GM10266 (cell line): ENCODE results near the gene RNASEH1.

Experiments used
- DNase-seq: peaks from one replicate; pipeline ENCODE4 v3.0.0; 2012; ENCODE audit errors: extremely low spot score
- TF ChIP-seq, protein P1 (sequence below): IDR thresholded peaks from 2 replicates; pipeline ENCODE4 v1.5.1; 2012; ENCODE audit warnings: mild to moderate bottlenecking, low read depth; ENCODE audit not compliant: control insufficient read depth, insufficient read depth; ENCODE audit errors: missing control alignments

Gene RNASEH1

DNA sequence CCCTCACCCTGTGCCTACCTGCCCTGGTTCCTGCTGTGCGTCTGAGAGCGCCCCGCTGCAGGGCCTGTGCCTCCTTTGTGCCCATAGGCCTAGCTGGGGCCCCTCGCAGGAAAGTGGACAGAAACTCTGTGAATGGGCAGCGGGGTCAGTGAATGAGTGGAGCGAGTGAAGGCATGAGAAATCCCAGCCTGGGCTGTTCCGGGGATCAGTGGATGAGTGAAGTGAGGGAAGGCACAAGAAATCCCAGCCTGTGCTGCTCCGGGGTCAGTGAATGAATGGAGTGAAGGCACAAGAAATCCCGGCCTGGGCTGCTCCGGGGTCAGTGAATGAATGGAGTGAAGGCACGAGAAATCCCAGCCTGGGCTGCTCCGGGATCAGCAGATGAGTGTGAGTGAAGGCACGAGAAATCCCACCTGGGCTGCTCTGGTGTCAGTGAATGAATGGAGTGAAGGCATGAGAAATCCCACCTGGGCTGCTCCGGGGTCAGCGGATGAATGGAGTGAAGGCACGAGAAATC, 38.8 kb upstream of the RNASEH1 start:
- no peak for DNase-seq
- TF ChIP-seq, protein P1, sequence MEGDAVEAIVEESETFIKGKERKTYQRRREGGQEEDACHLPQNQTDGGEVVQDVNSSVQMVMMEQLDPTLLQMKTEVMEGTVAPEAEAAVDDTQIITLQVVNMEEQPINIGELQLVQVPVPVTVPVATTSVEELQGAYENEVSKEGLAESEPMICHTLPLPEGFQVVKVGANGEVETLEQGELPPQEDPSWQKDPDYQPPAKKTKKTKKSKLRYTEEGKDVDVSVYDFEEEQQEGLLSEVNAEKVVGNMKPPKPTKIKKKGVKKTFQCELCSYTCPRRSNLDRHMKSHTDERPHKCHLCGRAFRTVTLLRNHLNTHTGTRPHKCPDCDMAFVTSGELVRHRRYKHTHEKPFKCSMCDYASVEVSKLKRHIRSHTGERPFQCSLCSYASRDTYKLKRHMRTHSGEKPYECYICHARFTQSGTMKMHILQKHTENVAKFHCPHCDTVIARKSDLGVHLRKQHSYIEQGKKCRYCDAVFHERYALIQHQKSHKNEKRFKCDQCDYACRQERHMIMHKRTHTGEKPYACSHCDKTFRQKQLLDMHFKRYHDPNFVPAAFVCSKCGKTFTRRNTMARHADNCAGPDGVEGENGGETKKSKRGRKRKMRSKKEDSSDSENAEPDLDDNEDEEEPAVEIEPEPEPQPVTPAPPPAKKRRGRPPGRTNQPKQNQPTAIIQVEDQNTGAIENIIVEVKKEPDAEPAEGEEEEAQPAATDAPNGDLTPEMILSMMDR: no peak

DNA sequence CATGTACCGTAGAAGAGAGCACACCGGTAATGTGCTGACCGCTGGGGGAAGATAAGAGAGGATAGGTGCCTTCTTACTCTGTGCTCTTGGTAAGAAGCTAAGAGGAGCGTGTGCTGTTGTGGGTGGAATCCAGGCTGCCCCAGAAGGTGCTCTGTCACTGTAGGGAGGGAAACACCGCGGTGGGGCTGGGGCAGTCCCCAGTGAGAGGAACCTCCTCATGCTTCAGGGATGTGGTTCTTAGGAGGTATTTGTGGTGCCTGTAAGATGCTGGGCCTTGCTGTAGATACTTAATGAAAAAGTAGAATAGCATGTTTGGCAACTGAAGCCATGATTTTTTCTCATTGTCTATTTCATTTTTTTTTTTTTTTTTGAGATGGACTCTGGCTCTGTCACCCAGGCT, 37.9 kb upstream of the RNASEH1 start:
- TF ChIP-seq, protein P1: no peak
- peak; percentile 86 for DNase-seq

DNA sequence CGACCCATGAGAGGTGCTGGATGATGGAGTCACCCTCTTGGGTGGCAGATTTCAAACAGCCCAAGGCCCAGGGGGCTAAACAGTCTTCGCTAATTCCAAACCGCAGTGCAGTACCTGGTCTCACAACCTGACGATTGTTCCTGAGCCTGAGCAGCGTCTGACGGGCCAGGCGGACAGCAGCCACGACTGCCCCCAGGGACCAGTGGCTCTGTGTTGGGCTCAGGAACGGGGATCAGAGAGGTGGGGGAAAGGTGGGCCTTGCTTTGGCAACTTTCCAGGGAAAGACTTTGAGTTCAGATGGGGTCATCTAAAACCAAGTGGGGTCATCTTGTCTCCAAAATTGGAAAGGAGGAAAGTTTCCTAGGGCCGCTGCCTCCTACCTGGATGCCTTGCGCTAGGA, 37.3 kb upstream of the RNASEH1 start:
- TF ChIP-seq, protein P1: no peak
- DNase-seq: no peak

DNA sequence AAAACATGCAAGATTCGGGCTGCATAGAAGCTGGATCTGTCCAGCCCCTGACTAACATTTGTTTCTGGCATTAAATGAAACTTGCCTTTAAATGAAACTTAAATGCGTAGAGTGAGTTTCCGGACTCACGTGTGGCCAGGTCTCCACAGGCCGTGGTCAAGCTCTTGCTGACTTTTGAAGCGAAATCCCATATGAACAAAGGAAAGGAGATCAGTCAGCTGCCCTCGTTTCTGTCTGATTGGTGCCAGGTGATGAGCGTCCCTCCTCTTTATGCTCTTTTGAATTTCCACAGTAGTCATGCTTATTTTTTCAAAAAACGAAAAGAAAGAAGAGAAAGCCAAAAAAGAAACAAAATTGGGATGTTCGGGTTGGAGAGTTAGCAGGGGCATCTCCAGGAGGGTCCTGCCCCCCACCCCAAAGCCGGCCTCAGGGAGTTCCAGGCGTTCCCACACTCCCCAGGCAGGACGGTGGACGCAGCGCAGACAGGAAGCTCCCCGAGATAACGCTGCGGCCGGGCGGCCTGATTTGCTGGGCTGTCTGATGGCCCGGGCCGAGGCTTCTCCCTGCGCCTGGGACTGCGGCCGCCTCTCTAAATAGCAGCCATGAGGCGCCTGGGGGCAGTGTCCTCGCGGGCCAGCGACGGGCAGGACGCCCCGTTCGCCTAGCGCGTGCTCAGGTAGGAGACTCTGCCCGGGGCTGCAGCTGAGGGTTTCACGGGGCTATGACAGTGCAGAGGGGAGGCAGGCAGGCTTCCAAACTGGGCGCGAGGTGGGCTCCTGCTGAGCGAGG, 36.6 kb upstream of the RNASEH1 start, which contains the start of gene COLEC11:
COLEC11 (plus strand) TSS at position 620 of the 789 bp plus-strand sequence. CDS start 9,229 bp downstream, outside the sequence.
- TF ChIP-seq, protein P1: no peak
- DNase-seq: no peak

DNA sequence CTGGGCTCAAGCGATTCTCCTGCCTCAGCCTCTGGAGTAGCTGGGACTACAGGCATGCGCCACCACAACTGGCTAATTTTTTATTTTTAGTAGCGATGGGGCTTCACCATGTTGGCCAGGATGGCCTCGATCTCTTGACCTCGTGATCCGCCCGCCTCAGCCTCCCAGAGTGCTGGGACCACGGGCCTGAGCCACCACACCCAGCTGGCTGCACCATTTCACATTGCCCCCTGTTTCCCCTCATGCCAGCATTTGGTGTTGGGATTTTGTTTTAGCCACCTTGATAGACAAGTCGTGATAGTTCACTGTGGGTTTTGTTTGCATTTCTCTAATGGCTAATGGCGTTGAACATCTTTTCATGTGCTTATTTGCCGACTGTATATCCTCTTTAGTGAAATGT, 31.0 kb upstream of the RNASEH1 start:
- TF ChIP-seq, protein P1: no peak
- DNase-seq: no peak

DNA sequence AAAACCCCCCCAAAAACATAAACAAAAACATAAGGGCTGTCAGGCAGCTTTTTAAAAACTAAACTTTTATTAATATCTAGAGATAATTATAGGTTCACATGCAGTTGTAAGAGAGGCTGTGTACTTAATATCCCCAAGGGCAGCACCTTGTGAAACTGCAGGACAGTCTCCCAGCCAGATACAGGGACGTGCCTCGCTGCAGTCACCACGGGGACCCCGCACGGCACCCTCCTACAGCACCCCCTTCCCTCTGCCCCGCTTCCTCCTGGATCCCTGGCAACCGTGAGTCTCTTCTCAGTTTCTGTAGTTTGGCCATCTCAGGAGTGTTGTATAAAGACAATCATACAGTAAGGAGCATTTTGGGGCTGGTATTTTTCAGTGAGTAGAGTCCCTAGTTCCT, 30.0 kb upstream of the RNASEH1 start:
- TF ChIP-seq, protein P1: no peak
- no peak for DNase-seq

DNA sequence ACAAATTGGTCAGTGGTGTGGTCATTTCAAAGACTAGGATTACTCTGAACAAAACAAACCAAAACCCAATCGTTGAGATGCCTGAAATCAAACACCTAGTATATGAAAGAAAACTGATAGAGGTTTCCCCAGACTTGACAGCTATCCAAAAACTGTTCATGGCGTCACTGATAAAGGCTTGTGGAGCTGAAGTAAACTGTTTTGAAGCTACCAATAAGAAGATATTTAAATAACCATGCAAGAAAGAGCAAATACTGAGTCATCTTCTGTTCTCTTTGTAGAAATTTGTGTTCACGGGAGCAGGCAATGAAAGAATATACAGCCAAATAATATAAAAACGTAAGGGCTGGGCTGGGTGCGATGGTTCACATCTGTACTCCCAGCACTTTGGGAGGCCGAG, 29.3 kb upstream of the RNASEH1 start:
- TF ChIP-seq, protein P1: no peak
- no peak for DNase-seq
